ENCODE results near the gene BNIP2. TPM values are rescaled to one million over a fixed set of nuclear protein-coding genes. Genes with fewer than 3 reads are reported as not detected.

Gene BNIP2
- total RNA-seq, result 64.6 and 68.0 TPM in 2 replicates
- long read RNA-seq, full-length matches to known transcripts, result 131 of 281 reads
- long read RNA-seq, partial matches to known transcripts, result 44 of 281 reads
- long read RNA-seq, other reads (novel, unspliced or antisense), result 106 of 281 reads

GRCh38 chr15:59688782-59689625, at the start of gene BNIP2:
TSS of gene BNIP2 (minus strand) at chr15:59689320. CDS start at chr15:59682457, 6,863 bp downstream.
- Mint-ChIP-seq H3K36me3 (ENCODE audit: unreplicated experiment) (peaks cover 1% of the 10 kb centered on the region), H3K9me3 (ENCODE audit: unreplicated experiment) (no peaks in the 10 kb centered on the region), H3K4me1 (ENCODE audit: unreplicated experiment) (peaks cover 31% of the 10 kb centered on the region), H3K27me3 (ENCODE audit: unreplicated experiment) (no peaks in the 10 kb centered on the region), H3K27ac (ENCODE audit: unreplicated experiment) (peak within 1 kb of the TSS; percentile 94), H3K4me3 (ENCODE audit: unreplicated experiment) (peak within 1 kb of the TSS; percentile 85)
- peak; percentile 18 for TF ChIP-seq CTCF (IDR thresholded peaks at IDR 0.05)
- DNase-seq (ENCODE audit: extremely low spot score, unreplicated experiment), result peak; percentile 99

GRCh38 chr15:59738676-59739075, 49.6 kb upstream of the BNIP2 start:
- Mint-ChIP-seq H3K4me3 (ENCODE audit: unreplicated experiment) (no peak overlapping the region), H3K9me3 (ENCODE audit: unreplicated experiment) (no peaks in the 10 kb centered on the region), H3K27me3 (ENCODE audit: unreplicated experiment) (peaks cover 9% of the 10 kb centered on the region), H3K36me3 (ENCODE audit: unreplicated experiment) (no peaks in the 10 kb centered on the region), H3K4me1 (ENCODE audit: unreplicated experiment) (no peaks in the 10 kb centered on the region), H3K27ac (ENCODE audit: unreplicated experiment) (no peak overlapping the region)
- no peak for TF ChIP-seq CTCF (IDR thresholded peaks at IDR 0.05)
- DNase-seq (ENCODE audit: extremely low spot score, unreplicated experiment), result no peak

- no peak for TF ChIP-seq CTCF (IDR thresholded peaks at IDR 0.05)
- no peak overlapping the region for H3K27ac Mint-ChIP-seq (ENCODE audit: unreplicated experiment)
- H3K4me1 Mint-ChIP-seq (ENCODE audit: unreplicated experiment), result no peaks in the 10 kb centered on the region
- H3K36me3 Mint-ChIP-seq (ENCODE audit: unreplicated experiment), result no peaks in the 10 kb centered on the region
- no peak overlapping the region for H3K4me3 Mint-ChIP-seq (ENCODE audit: unreplicated experiment)
- peaks cover 16% of the 10 kb centered on the region for H3K27me3 Mint-ChIP-seq (ENCODE audit: unreplicated experiment)
- H3K9me3 Mint-ChIP-seq (ENCODE audit: unreplicated experiment), result no peaks in the 10 kb centered on the region
- DNase-seq (ENCODE audit: extremely low spot score, unreplicated experiment), result no peak
Measured at GRCh38 chr15:59736181-59736580, 47.1 kb upstream of the BNIP2 start.

GRCh38 chr15:59725151-59725486, 36.0 kb upstream of the BNIP2 start:
- Mint-ChIP-seq H3K36me3 (ENCODE audit: unreplicated experiment) (no peaks in the 10 kb centered on the region), H3K27ac (ENCODE audit: unreplicated experiment) (no peak overlapping the region), H3K4me3 (ENCODE audit: unreplicated experiment) (no peak overlapping the region), H3K27me3 (ENCODE audit: unreplicated experiment) (peaks cover 45% of the 10 kb centered on the region), H3K4me1 (ENCODE audit: unreplicated experiment) (no peaks in the 10 kb centered on the region), H3K9me3 (ENCODE audit: unreplicated experiment) (no peaks in the 10 kb centered on the region)
- no peak for TF ChIP-seq CTCF (IDR thresholded peaks at IDR 0.05)
- peak; percentile 0 for DNase-seq (ENCODE audit: extremely low spot score, unreplicated experiment)

GRCh38 chr15:59723687-59724346, 34.7 kb upstream of the BNIP2 start:
- DNase-seq (ENCODE audit: extremely low spot score, unreplicated experiment), result no peak
- Mint-ChIP-seq H3K4me3 (ENCODE audit: unreplicated experiment) (no peak overlapping the region), H3K9me3 (ENCODE audit: unreplicated experiment) (no peaks in the 10 kb centered on the region), H3K27ac (ENCODE audit: unreplicated experiment) (no peak overlapping the region), H3K4me1 (ENCODE audit: unreplicated experiment) (no peaks in the 10 kb centered on the region), H3K27me3 (ENCODE audit: unreplicated experiment) (peaks cover 32% of the 10 kb centered on the region), H3K36me3 (ENCODE audit: unreplicated experiment) (no peaks in the 10 kb centered on the region)
- no peak for TF ChIP-seq CTCF (IDR thresholded peaks at IDR 0.05)

Measured in osteocyte (in vitro differentiated cells).